ENCODE results near the gene CHST7.

DNA sequence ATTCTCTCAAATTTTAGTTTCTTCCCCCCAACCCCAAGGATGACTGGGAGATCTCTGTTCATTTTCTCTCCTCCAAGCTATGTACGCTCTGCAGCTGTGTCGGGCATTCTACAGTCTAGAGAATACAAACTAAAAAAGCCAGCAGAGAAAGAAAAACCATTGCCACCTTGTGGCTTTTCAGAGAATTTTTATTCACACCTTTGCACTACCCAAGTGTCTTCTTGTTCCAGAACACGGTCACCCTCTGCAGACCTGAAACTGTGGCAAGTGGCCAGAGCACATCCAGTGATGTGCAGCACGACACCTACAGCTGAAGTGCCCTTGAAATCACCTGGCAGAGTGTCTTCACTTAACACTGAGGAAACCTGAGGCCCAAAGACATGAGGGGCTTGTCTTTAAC lies 68.6 kb downstream of the CHST7 start:
- TF ChIP-seq, protein P1, sequence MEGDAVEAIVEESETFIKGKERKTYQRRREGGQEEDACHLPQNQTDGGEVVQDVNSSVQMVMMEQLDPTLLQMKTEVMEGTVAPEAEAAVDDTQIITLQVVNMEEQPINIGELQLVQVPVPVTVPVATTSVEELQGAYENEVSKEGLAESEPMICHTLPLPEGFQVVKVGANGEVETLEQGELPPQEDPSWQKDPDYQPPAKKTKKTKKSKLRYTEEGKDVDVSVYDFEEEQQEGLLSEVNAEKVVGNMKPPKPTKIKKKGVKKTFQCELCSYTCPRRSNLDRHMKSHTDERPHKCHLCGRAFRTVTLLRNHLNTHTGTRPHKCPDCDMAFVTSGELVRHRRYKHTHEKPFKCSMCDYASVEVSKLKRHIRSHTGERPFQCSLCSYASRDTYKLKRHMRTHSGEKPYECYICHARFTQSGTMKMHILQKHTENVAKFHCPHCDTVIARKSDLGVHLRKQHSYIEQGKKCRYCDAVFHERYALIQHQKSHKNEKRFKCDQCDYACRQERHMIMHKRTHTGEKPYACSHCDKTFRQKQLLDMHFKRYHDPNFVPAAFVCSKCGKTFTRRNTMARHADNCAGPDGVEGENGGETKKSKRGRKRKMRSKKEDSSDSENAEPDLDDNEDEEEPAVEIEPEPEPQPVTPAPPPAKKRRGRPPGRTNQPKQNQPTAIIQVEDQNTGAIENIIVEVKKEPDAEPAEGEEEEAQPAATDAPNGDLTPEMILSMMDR (IDR thresholded peaks at IDR 0.05), result peak; percentile 54
- TF ChIP-seq TCF7L2 (IDR thresholded peaks at IDR 0.05; ENCODE audit: low read depth, low read length), result no peak
- TF ChIP-seq POLR2AphosphoS5 (IDR thresholded peaks at IDR 0.05; ENCODE audit: low read depth, low read length), result no peak
- TF ChIP-seq, protein P2, sequence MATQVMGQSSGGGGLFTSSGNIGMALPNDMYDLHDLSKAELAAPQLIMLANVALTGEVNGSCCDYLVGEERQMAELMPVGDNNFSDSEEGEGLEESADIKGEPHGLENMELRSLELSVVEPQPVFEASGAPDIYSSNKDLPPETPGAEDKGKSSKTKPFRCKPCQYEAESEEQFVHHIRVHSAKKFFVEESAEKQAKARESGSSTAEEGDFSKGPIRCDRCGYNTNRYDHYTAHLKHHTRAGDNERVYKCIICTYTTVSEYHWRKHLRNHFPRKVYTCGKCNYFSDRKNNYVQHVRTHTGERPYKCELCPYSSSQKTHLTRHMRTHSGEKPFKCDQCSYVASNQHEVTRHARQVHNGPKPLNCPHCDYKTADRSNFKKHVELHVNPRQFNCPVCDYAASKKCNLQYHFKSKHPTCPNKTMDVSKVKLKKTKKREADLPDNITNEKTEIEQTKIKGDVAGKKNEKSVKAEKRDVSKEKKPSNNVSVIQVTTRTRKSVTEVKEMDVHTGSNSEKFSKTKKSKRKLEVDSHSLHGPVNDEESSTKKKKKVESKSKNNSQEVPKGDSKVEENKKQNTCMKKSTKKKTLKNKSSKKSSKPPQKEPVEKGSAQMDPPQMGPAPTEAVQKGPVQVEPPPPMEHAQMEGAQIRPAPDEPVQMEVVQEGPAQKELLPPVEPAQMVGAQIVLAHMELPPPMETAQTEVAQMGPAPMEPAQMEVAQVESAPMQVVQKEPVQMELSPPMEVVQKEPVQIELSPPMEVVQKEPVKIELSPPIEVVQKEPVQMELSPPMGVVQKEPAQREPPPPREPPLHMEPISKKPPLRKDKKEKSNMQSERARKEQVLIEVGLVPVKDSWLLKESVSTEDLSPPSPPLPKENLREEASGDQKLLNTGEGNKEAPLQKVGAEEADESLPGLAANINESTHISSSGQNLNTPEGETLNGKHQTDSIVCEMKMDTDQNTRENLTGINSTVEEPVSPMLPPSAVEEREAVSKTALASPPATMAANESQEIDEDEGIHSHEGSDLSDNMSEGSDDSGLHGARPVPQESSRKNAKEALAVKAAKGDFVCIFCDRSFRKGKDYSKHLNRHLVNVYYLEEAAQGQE (IDR thresholded peaks at IDR 0.05; ENCODE audit: insufficient read depth in 1 of 2, low read depth in 2 of 2, low read length in 1 of 2), result no peak
- no peak for TF ChIP-seq SIN3A (IDR thresholded peaks at IDR 0.05; ENCODE audit: borderline replicate concordance, insufficient read depth, low read depth, low read length)
